Effector CD8-positive, alpha-beta T cell (primary cell): ENCODE results near the gene TNPO1.
"Not testable (repeated sequence)": the region's sequence is repeated elsewhere in the genome, so short reads cannot be mapped to it uniquely, and the experiment has no call there.

Experiments used
- DNase-seq: peaks from one replicate; lab custom pipeline; 2025; lab: John Stamatoyannopoulos, UW
- total RNA-seq, 4 experiments: gene quantifications; one replicate each; lab custom pipeline; 2026; lab: John Stamatoyannopoulos, UW

The TNPO1 gene
- total RNA-seq = 216 to 259 (median 229) reads per million in 4 experiments

DNA sequence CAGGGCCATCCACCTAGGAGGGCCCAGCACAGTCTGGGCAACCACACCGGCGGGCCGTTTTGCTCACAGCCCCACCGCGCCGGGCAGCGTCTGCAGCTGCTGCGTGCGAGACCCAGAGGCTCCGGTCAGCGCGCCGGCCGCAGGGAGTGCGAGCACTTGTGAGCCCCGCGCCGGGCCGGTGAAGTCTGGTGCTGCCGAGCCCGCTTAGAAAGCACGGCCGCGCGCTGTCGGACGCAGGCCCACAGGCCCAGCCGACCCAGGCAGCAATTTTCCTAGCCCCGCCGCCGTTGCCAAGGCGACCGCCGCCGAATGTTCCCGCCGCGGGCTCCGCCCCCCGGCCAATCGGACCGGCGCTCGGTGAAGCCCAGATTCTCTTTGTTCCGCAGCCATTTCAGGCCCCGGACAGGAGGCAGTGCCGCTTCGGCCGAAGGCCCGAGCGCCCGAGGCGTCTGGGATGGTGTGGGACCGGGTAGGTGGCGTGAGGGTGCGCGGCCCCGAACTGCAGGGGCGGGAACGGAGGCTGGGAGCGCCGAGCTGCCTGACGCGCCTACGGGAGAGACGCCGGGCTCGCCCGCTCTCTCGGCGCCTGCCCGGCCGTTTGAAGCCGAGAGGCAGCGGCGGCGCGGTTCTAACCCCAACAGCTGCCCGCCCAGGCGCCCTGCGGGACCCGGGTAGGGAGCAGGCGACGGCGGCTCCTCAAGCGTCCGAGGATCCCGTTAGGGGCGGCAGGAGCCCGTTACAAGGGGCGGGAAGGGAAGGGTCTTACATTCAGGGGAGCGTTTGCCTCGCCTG, at the start of gene TNPO1:
Gene TNPO1 (plus strand): TSS at position 378 of the 792 bp plus-strand sequence. CDS start 77 bp downstream, at position 455.
- peak; percentile 68 for DNase-seq

DNA sequence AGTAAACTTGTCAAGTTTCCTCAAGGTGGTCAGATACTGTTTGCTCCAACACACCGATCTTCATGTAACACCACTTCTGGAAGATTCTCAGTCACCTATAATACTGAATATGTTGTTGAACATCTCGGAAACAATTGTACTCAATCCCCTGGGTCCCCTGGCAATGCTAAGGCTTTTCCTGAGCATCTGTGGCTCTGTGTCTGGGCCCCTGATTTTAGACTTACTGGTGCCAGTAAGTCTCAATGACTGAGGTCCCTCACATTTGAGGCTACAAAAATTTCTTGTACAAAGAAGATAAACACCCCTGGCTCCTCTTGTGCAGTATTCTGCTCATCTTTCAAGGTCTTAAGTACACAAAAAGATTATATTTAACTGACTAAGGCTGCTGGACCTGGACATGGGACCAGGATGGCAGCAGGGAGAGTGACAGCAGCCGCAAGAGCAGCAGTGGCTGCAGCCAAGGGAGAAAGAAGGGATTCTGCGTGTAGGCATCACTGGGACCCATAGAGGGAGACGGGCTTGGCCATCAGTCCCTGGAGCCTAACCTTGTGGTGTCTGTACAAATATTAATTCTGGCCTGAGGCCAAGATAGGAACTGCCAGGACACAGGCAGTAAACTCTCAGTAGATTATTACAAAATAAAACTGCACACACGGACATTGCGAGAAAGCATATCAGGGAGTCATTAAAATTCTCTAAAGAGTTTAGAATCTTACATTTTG, 49.0 kb upstream of the TNPO1 start:
- no peak for DNase-seq

DNA sequence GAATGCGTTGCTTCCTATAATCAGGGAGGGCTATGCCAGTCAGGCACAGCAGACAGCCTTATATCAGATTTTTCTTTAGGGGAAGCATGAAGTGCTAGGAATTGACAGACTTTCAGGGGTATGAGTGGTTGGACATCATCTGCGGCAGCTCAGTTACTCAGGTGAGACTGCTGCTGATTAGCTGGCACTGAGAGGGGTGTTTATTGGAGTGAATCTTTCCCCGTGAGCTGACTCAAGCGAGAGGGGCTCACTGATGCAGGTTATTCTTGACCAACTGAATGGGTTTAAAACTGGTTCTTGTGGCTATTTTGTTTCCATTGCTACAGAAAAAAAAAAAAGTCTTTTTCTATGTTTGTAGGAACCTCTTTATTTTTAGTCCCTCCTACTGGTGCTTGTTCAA, 46.2 kb upstream of the TNPO1 start:
- no peak for DNase-seq

DNA sequence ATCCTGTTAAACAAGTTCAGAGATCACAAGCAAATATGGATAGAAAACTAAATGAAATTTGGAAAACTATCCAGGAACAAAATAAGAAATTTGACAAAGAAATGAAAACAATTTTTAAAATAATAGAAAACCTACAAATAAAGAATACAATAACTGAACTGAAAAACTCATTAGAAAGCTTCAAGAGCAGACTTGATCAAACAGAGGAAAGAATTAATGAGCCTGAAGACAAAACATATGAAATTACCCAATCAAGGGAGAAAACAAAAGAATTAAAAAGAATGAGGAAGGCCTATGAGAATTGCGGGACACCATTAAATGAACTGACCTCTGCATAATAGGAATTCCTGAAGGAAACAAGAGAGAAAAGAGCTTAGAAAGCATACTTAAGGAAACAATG, 39.8 kb upstream of the TNPO1 start:
- no peak for DNase-seq

DNA sequence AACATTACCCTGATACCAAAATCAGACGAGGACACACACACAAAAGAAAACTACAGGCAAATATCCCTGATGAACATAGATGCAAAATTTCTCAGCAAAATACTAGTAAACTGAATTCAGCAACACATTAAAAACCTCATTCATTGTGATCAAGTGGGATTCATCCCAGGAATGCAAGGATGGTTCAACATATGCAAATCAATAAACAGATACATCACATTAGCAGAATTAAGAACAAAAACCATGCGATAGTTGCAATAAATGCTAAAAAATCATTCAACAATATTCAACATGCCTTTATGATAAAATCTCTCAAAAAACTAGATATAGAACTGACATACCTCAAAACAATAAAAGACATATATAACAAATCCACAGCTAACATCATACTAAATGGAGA, 36.9 kb upstream of the TNPO1 start:
- DNase-seq = no peak

DNA sequence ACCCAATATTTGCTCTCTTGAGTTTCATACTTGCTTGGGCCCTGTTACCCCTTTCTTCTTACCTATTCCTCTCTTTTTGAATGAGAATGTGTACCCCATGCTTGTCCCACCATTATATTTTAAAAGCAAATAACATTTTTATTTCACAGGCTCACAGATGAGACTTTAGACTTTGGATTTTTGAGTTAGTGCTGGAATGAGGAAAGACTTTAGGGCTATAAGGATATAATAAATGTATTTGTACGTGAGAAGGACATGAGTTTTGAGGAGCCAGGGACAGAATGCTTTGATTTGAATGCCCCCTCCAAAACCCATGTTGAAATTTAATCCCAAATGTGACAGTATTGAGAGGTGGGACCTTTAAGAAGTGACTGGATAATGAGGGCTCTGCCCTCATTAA, 33.1 kb upstream of the TNPO1 start:
- no peak for DNase-seq

DNA sequence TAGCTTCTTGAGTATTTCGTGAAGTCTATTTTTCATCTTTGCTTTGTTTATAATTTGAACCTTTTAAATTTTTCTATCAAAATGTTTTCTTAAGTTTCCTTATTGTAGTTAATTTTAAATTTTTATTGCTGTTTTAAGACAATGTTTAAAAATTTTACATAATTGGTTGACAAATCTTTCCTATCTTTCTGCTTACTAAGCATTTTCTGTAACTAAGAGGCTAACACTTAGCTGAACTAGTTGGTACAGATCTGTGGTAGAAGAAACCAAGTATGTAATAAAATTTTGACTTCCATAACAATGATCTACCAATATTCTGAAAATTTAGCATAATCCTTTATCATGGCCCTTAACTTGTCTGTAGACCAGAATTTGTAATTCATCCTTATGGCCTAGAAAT, 32.3 kb upstream of the TNPO1 start:
- no peak for DNase-seq

DNA sequence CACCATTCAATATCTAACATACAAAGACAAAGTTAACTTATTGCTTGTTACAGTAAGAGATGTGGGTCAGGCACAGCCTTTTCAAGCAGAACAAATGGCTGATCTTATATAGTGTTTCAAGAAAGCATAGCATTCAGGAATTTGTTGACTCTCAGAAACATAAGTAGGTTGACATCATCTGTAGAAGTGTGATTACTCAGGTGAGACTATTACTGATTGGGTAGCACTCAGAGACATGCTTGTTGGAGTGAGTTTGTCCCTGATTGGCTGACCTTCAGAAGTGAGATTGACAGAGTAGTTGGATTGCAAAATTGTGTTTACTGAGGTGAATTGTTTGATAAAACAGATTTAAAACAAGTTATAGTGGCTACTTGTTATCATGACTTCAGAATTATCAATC, 30.7 kb upstream of the TNPO1 start:
- DNase-seq = no peak

DNA sequence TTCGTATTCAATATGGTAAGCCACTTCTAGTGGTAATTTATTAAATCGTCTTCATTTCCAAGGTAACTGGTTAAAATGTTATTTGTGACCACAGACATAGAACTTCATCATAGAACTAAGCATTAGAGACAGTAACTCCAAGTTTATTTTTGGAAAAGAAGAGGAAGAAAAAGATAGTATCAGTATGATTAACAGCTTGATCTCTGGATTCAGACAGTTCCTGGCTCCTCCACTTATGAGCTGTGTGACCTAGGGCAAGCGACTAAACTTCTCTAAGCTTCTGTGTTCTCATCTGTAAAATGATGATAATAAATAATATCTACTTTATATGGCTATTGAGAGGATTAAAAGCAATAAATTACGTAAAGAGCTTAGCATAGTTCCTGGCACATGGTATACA, 29.8 kb upstream of the TNPO1 start:
- no peak for DNase-seq

DNA sequence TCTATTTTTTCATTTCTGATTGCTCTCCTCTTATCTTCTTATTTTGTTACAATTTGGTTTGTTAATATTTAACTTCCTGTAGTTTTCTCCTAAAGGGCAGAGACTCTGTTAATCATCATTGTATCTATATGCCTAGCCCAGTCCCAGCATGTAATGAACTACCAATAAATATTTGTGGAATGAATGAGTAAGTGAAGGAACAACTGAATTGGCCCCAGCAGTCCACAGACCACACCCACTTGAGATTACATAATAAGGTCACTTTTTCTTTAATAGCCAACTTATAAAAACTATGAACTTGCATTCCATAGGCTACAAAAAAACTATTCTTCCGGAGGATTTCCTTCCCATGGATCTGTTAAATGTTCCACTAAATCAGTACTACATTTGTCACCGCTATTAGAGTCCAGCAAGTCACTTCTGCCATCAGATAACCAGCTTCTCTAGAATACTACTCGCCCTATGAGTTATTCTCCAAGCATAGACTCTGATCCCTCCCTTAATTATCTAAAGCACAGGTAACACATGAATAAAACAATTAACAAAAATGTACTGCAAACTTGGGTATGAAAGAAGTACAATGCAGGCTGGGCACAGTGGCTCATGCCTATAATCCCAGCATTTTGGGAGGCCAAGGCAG, 27.5 kb upstream of the TNPO1 start:
- DNase-seq = no peak

DNA sequence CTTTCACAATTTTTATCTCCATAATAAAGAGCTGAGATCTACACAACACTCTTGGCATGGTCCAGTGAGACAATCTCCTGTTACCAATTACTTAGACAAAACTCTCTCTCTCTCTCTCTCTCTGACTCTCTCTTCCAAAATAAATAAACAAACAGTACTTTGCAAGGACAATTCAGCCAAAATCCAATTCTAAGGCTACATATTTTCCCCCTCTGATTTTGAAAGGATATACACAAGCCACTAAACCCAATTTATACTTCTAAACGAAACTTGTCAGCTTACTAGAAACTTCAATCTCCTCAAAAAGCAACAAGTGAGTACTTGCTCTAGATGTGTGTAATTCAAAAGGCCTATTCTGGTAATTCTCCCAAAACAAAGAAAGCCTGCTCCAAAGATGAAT, 26.3 kb upstream of the TNPO1 start:
- DNase-seq = no peak

DNA sequence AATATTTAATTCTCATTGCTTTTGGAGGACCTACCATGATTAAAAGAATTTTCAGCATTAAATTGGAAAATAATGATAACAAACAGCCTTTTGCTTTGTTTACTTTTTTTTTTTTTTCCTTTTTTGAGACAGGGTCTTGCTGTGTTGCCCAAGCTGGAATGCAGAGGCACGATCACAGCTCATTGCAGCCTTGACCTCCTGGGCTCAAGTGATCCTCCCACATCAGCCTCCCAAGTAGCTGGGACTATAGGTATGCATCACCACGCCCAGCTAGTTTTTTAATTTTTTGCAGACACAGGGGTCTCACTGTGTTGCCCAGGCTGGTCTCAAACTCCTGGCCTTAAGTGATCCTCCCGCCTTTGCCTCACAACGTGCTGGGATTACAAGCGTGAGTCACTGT, 23.8 kb upstream of the TNPO1 start:
- not testable (repeated sequence) for DNase-seq

DNA sequence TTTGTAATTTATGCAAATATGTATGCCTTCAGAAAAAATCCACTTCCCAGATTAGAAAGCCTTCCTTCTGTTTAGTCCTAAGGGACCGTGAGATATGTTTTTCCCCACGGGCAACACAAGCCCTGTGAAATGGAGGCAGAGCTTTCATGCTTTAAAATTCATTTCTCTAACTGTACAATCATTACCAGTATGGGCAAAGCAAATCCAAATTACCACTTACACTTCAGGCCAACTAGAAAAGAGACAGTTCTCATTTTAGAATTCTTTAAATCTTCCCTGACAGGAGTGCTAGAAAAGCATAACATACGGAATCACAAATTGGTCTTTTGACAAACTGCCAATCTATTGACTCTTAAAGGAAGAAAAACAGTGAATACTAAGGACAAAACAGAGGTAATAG, 20.5 kb upstream of the TNPO1 start:
- no peak for DNase-seq

DNA sequence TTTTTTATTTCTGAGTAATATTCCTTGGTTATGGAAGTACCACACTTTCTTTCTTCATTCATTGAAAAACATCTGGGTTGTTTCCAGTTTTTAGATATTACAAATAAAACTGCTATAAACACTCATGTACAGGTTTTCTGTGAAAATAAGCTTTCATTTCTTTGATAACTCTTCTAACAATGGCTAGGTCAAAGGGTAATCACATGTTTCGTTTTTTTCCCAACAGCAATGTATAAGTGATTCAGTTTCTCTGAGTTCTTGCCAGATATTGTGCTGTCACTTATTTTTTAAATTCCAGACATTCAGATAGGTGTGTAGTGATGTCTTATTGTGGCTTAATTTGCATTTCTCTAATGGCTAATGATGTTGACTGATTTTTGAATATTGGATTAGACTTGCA, 16.7 kb upstream of the TNPO1 start:
- no peak for DNase-seq

DNA sequence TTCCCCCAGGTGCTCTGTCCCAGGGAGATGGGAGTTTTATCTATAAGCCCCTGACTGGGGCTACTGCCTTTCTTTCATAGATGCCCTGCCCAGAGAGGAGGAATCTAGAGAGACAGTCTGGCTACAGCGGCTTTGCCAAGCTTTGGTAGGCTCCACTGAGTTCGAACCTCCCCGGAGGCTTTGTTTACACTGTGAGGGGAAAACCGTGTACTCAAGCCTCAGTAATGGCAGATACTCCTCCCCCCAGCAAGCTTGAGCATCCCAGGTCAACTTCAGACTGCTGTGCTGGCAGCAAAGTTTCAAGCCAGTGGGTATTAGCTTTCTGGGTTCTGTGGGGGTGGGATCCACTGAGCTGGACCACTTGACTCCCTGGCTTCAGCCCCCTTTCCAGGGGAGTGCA, 7.8 kb upstream of the TNPO1 start:
- DNase-seq = not testable (repeated sequence)

DNA sequence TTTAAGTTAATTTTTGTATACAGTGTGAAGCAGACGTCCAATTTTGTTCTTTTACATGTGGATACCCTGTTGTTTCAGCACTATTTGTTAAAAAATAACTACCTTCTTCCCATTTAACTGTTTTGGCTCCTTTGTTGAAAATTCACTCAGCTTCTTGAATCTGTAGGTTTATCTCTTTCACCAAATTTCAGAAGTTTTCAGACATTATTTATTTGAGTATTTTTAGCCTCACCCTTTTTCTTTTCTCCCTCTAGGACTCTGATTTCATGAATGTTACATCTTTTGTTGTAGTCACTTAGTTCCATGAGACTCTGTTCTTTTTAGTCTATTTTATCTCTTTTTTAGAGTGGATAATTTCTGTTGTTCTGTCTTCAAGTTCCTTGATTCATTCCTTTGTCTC, 4.6 kb upstream of the TNPO1 start:
- DNase-seq = no peak

DNA sequence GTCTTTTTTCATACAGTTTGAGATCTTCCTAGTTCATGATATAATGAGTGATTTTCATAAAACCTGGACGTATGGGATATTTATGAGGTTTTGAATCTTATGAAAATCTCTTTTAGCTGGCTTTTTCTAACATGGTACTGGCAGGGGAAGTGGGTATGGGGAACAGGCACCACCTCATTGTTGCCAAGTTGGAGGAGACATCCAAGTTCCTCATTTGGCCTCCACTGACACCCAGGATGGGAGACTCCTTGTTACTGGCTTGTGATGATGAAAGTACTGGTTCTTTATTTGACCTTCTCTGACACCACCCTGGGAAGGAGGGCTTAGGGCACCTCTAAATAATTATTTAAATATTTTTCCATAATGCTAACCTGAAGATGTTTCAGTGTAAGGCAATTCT, 4.0 kb upstream of the TNPO1 start:
- no peak for DNase-seq

DNA sequence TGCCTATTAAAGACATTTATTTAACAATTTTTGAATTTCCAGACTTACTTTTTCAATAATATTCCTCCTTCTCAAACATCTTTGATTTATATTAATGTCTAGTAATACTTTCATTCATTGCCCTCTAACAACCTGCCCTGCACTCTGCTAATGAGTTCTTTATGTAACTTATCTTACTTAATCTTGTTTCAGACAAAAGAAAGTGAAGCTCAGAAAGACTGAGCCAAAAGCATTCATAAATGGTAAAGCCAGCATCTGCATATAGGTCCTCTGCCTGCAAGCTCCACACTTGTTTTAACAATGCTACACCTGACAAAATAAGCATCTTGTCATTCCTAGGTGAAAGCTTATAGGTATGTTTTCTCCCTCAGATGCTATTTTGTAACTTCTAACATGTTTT, 2.4 kb upstream of the TNPO1 start:
- no peak for DNase-seq

DNA sequence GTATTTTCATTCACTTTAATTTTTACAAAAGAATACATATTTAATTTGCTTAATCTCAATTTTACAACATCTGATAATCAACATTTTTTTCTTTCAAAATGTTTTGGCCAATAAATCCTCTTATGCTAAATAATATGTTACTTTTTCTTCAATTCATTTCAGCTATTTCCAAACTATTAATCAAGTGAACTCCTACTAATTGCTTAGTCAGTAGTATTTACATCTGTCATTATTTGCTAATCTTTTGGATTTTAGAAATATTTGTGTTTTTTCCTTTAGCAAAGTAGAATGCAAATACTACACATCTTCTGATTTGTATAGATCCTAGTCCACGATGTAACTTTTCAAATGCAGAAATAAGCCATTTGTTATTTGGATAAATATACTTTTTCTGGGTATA, 1.6 kb upstream of the TNPO1 start:
- DNase-seq = no peak

DNA sequence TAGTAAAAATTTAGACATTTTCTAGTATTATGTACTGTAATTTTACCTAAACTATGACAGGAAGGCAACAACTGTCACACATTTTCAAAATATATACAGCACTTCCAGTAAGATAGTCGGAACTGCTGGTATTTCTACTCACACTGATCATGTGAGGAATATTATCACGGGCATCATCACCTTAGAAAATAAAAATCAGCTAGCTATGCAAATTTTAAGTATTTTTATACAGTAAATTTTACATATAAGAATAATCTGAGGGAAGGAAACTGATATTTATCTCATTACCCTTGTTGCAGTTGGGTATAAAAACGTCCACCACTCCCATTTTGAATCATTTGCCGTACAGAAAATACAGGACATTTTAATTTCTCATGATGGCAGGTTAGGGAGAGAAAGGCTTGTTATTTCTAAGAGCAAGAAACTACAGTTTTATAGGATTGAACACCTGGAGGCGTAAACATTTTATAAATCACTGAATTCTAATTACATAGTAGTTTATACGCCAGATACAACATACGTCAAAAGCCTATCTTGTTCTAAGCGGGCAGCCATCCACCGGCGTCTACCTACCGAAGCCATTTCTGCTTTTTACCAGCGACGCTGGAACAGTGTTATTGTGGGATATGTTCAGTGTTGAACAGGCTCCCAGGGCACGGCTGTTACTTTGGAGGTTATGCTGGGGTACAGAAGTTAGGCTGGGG, 729 bp upstream of the TNPO1 start:
- DNase-seq = peak; percentile 31

DNA sequence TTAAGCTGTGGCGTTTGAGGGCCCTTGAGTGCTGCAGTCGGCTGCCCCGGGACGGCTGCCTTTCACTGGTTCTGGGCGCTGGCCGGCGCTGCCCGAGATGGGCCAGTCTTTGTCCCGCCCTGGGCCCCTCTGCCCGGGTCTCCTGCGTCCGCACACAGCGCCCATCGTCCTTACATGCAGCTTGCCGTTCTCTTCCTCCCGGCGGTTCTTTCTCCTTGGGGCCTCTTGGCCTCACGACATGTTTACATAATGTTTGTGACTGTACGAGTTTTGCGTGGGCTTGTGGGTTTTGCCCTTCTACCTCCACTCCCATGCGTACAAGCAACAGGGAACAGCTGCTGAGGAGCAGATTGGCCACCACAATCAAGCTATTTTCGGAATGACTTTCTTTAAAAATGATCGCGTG, 618 bp downstream of the TNPO1 start:
- peak; percentile 17 for DNase-seq

DNA sequence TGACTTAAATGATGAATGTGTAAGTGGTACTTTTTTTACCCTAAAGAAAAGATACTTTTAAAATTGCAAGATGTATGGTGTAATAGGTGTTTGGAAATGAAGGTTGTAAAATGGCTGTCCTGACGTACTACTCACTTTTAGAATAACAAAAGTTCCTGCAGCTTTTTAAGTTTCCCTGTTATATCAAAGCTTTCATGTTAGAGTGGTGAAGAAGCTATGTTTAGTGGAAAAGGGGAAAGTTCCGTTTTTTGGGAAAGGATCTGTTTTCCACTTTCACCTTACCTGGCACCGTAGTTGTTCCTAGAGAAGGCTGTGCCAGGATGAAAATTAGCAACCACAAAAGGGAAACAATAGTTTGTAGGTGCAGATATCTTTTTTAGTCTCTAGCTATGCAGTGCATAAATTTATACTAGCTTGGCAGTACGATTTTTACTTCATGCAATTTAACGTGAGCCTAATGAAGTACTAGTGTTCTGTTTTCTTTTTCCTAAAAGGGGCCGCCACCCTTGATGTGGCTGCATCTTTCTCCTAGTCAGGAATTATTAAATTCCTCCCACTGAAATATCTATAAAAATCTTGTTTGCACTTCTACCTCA, 1.3 kb downstream of the TNPO1 start:
- no peak for DNase-seq
